C4-2B (cell line): ENCODE results near the gene ATP6V0A4.

Experiments used
- CTCF ChIP-seq: fragments of 450-650 bp; conservative IDR thresholded peaks from 2 replicates; pipeline ENCODE4 v1.5.1; 2017; ENCODE audit warnings: mild to moderate bottlenecking
- ZFX ChIP-seq: fragments of 450-650 bp; IDR thresholded peaks from 2 replicates; pipeline ENCODE4 v1.6.1; 2017

GRCh38 chr7:138828302-138828701 is 30.3 kb upstream of the ATP6V0A4 start:
- no peak for TF ChIP-seq CTCF
- no peak for TF ChIP-seq ZFX
